Stimulated activated CD8-positive, alpha-beta memory T cell treated with anti-CD3 and anti-CD28 coated beads, Interleukin-7, amount 100 ng/mL, for 48 hours (primary cell): Measurements from ENCODE around the gene RHPN2.
"Not testable (repeated sequence)": the region's sequence is repeated elsewhere in the genome, so short reads cannot be mapped to it uniquely, and the experiment has no call there.

Source experiments
- DNase-seq, 2 donors: peaks; one replicate each; pipeline ENCODE4 v3.0.0-alpha.2; 2020; ENCODE audit warnings: low read depth in 1 of 2; ENCODE audit errors: extremely low read depth in 1 of 2

The RHPN2 gene

GRCh38 chr19:33066543-33066942 lies 1.9 kb upstream of the RHPN2 start:
- DNase-seq: no peak

GRCh38 chr19:33064458-33064791 lies 263 bp downstream of the RHPN2 start:
- DNase-seq: peak in 1 of 2 donors; percentile 12

GRCh38 chr19:33063753-33064457 lies 783 bp downstream of the RHPN2 start:
- DNase-seq: no peak

GRCh38 chr19:33063356-33063752 lies 1.3 kb downstream of the RHPN2 start:
- DNase-seq: no peak

- no peak for DNase-seq
Observed at GRCh38 chr19:33062902-33063301, 1.8 kb downstream of the RHPN2 start.

- no peak for DNase-seq
Observed at GRCh38 chr19:33060586-33060985, 4.1 kb downstream of the RHPN2 start.

GRCh38 chr19:33055718-33056117 lies 9.0 kb downstream of the RHPN2 start:
- no peak for DNase-seq

GRCh38 chr19:33054623-33055022 lies 10.1 kb downstream of the RHPN2 start:
- DNase-seq: no peak

GRCh38 chr19:33052352-33052972 lies 12.2 kb downstream of the RHPN2 start:
- no peak for DNase-seq

GRCh38 chr19:33050110-33050509 lies 14.6 kb downstream of the RHPN2 start:
- DNase-seq: no peak

- DNase-seq: no peak
Observed at GRCh38 chr19:33048806-33049676, 15.6 kb downstream of the RHPN2 start.

GRCh38 chr19:33047422-33047821 lies 17.3 kb downstream of the RHPN2 start:
- no peak for DNase-seq

- not testable (repeated sequence) for DNase-seq
Observed at GRCh38 chr19:33041828-33042160, 22.9 kb downstream of the RHPN2 start.

- no peak for DNase-seq
Observed at GRCh38 chr19:33040994-33041827, 23.5 kb downstream of the RHPN2 start.

GRCh38 chr19:33039815-33040214 lies 24.9 kb downstream of the RHPN2 start:
- no peak for DNase-seq

- DNase-seq: no peak
Observed at GRCh38 chr19:33039108-33039599, 25.5 kb downstream of the RHPN2 start.

GRCh38 chr19:33037168-33038025 lies 27.3 kb downstream of the RHPN2 start:
- DNase-seq: peak in 1 of 2 donors; percentile 5

- not testable (repeated sequence) for DNase-seq
Observed at GRCh38 chr19:33036370-33037167, 28.1 kb downstream of the RHPN2 start.

- DNase-seq: no peak
Observed at GRCh38 chr19:33035461-33035860, 29.2 kb downstream of the RHPN2 start.
